H1 (cell line): ENCODE data around the gene DNAJB14. TPM values are rescaled to one million over a fixed set of nuclear protein-coding genes. Genes with fewer than 3 reads are reported as not detected.

Experiments used
- JUND ChIP-seq: IDR thresholded peaks from 2 replicates; pipeline ENCODE4 v1.6.1; 2011; ENCODE audit warnings: mild to moderate bottlenecking, improper control_type of control experiment, low read length
- RAD21 ChIP-seq, 2 experiments: IDR thresholded peaks in 1 of 2; conservative IDR thresholded peaks in 1 of 2; 2 replicates each; pipeline ENCODE4 v1.6.1; 2011; ENCODE audit warnings: low read depth in 2 of 2, low read length in 2 of 2, improper control_type of control experiment in 1 of 2, inconsistent platforms in 1 of 2, mild to moderate bottlenecking in 1 of 2, moderate library complexity in 1 of 2
- SP2 ChIP-seq: IDR thresholded peaks from 2 replicates; pipeline ENCODE4 v1.6.1; 2012; ENCODE audit warnings: mild to moderate bottlenecking, low read length, inconsistent platforms
- ZNF274 ChIP-seq: IDR thresholded peaks from 2 replicates; pipeline ENCODE4 v1.7.0; 2012; ENCODE audit warnings: low read length, borderline replicate concordance; ENCODE audit errors: extremely low read depth
- polyA plus RNA-seq, 7 experiments: library from polyadenylated mRNA; depleted of rRNA in 3 of 7; stranded (reverse) in 5 of 7; unstranded in 2 of 7; fragments of >200 nt in 5 of 7; fragments of 200-250 nt in 2 of 7; gene quantifications; 1 replicate in 5 of 7; 2 replicates in 1 of 7; 4 replicates in 1 of 7; pipeline versions ENCODE4 v1.2.1 to v1.2.3, GENCODE V29; 2011 to 2013; ENCODE audit warnings: missing spikeins in 2 of 7, mixed read lengths in 2 of 7
- total RNA-seq: library from RNA; stranded (reverse); fragmentation: NEBNext Ultra II Directional; extraction: Animal tissue kit (Norgen Biotek cat#: 25700); gene quantifications from 2 replicates; pipeline ENCODE4 v1.2.1, GENCODE V29; 2021
- TF ChIP-seq, protein P1 (sequence below): IDR thresholded peaks from 2 replicates; pipeline ENCODE4 v1.6.1; 2011; ENCODE audit warnings: low read depth, mild to moderate bottlenecking, low read length; ENCODE audit not compliant: insufficient read depth
- TF ChIP-seq, protein P2 (sequence below): IDR thresholded peaks from 2 replicates; pipeline ENCODE4 v1.6.1; 2012; ENCODE audit warnings: inconsistent platforms

Gene DNAJB14
- total and polyA plus RNA-seq, 2 of the 8 experiments (the other 6 are each of a cell fraction or from before 2014, with no cell fraction given): 3.4 to 35.4 TPM

DNA sequence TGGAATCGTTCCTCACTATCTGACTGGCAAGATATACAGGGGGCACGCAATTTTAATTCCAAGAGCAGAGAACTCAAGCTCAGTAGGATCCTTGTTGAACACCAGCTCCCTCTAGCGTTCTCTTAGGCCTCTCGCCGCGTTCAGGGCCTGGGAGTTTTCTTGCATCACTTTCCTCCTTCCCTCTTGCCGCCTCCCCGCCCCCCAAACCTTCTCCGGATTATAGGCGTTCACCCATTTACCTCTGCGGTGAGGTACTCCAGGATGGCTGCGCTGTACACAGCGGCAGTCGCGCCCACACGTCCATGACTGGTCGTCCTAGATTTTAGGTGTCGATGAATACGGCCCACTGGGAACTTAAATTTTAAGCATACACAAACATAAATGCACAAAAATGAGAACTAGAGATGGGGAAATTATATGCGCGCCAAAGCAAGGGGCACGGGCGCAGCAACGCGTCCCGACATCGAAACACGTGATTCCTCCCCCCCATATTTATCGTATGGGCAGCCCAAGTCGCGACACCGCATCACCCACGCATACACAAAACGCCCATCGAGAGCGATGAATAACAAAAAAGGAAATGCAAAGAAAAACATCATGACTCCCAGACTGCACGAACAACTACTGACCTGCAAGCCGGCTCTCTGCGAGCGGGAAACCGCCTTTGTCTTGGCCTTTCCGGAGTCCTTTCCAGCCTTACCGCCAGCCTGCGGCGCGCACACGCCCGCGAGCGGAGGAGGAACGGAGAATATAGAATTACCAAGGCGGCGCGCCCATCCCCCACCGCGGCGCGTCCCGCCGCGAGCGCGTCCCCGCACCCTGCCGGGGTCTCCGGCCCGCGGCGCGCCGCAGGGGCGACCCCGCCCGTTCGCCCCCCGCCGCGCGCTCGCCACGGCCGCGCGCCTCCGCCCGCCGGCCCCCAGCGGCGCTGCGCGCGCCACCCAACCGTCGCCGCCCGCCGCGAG lies 2.9 kb upstream of the DNAJB14 start (continued):
- TF ChIP-seq, protein P1, sequence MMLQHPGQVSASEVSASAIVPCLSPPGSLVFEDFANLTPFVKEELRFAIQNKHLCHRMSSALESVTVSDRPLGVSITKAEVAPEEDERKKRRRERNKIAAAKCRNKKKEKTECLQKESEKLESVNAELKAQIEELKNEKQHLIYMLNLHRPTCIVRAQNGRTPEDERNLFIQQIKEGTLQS: peak; percentile 79
- TF ChIP-seq JUND (peak; percentile 73; the same call in 1 of the 2 replicates), SP2 (no peak), ZNF274 (no peak), RAD21 (IDR thresholded peaks at IDR 0.05 in 1 of 2, conservative IDR thresholded peaks at IDR 0.05 in 1 of 2; ENCODE audit: low read depth in 2 of 2, low read length in 2 of 2) (peak; percentile 49 to 53)
- TF ChIP-seq, protein P2, sequence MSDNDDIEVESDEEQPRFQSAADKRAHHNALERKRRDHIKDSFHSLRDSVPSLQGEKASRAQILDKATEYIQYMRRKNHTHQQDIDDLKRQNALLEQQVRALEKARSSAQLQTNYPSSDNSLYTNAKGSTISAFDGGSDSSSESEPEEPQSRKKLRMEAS: peak; percentile 65
